ENCODE measurements around the gene NAALADL2.

GRCh38 chr3:175670557-175670956 lies 811.4 kb downstream of the NAALADL2 start:
- TF ChIP-seq CTCF (IDR thresholded peaks at IDR 0.05; ENCODE audit: low read length): no peak
- TF ChIP-seq EZH2 (IDR thresholded peaks at IDR 0.05; ENCODE audit: borderline replicate concordance, low read length): no peak

Data from OCI-LY1 (cell line).